NB4 (cell line): ENCODE results near the gene IKZF5.

Source experiments
- POLR2A ChIP-seq: IDR thresholded peaks from 2 replicates; pipeline ENCODE4 v1.6.1; 2011; ENCODE audit warnings: mild to moderate bottlenecking; ENCODE audit not compliant: insufficient read length; ENCODE audit errors: extremely low read depth
- TF ChIP-seq, protein P1 (sequence below): IDR thresholded peaks from 2 replicates; pipeline ENCODE4 v1.6.1; 2011; ENCODE audit warnings: low read depth, low read length
- TF ChIP-seq, protein P2 (sequence below): IDR thresholded peaks from one replicate; pipeline ENCODE4 v1.5.1; 2012; ENCODE audit warnings: low read depth, low read length

DNA sequence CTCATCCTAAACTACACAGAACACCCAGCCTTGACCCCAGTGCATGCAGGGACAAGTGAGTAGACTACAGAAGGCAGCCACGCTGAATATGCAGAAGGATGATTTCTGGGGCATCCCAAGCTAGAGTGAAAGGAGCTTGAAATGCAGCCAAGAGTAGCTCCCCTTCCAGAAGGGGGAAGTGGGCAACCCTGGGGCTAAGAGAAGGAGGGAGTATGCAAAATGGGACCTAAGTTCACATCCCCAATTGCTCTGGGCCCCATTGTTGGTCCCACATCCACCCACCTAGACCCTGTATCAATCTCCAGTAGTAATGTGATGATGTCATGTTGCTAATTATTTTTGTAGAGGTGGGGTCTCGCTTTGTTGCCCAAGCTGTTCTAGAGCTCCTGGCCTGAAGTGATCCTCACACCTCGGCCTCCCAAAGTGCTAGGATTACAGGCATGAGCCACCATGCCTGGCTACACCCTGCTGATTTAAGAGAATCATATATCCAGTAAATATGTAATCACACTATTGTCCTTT lies 34.0 kb downstream of the IKZF5 start:
- no peak for TF ChIP-seq POLR2A
- TF ChIP-seq, protein P1, sequence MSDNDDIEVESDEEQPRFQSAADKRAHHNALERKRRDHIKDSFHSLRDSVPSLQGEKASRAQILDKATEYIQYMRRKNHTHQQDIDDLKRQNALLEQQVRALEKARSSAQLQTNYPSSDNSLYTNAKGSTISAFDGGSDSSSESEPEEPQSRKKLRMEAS: no peak
- TF ChIP-seq, protein P2, sequence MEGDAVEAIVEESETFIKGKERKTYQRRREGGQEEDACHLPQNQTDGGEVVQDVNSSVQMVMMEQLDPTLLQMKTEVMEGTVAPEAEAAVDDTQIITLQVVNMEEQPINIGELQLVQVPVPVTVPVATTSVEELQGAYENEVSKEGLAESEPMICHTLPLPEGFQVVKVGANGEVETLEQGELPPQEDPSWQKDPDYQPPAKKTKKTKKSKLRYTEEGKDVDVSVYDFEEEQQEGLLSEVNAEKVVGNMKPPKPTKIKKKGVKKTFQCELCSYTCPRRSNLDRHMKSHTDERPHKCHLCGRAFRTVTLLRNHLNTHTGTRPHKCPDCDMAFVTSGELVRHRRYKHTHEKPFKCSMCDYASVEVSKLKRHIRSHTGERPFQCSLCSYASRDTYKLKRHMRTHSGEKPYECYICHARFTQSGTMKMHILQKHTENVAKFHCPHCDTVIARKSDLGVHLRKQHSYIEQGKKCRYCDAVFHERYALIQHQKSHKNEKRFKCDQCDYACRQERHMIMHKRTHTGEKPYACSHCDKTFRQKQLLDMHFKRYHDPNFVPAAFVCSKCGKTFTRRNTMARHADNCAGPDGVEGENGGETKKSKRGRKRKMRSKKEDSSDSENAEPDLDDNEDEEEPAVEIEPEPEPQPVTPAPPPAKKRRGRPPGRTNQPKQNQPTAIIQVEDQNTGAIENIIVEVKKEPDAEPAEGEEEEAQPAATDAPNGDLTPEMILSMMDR: no peak
